Measurements from ENCODE around the gene COL13A1.

Gene COL13A1

GRCh38 chr10:69918036-69918435 is 116.3 kb downstream of the COL13A1 start (continued):
- TF ChIP-seq, protein P1, sequence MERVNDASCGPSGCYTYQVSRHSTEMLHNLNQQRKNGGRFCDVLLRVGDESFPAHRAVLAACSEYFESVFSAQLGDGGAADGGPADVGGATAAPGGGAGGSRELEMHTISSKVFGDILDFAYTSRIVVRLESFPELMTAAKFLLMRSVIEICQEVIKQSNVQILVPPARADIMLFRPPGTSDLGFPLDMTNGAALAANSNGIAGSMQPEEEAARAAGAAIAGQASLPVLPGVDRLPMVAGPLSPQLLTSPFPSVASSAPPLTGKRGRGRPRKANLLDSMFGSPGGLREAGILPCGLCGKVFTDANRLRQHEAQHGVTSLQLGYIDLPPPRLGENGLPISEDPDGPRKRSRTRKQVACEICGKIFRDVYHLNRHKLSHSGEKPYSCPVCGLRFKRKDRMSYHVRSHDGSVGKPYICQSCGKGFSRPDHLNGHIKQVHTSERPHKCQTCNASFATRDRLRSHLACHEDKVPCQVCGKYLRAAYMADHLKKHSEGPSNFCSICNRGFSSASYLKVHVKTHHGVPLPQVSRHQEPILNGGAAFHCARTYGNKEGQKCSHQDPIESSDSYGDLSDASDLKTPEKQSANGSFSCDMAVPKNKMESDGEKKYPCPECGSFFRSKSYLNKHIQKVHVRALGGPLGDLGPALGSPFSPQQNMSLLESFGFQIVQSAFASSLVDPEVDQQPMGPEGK (CRISPR knock-in tag; IDR thresholded peaks at IDR 0.05; ENCODE audit: borderline replicate concordance) = no peak
- TF ChIP-seq RARB (CRISPR knock-in tag; IDR thresholded peaks at IDR 0.05) (no peak), ZFP30 (CRISPR knock-in tag; IDR thresholded peaks at IDR 0.05) (no peak), SNAI2 (CRISPR knock-in tag; IDR thresholded peaks at IDR 0.05) (no peak), ZNF565 (CRISPR knock-in tag; conservative IDR thresholded peaks at IDR 0.05; ENCODE audit: low read depth) (no peak)
- TF ChIP-seq, protein P2, sequence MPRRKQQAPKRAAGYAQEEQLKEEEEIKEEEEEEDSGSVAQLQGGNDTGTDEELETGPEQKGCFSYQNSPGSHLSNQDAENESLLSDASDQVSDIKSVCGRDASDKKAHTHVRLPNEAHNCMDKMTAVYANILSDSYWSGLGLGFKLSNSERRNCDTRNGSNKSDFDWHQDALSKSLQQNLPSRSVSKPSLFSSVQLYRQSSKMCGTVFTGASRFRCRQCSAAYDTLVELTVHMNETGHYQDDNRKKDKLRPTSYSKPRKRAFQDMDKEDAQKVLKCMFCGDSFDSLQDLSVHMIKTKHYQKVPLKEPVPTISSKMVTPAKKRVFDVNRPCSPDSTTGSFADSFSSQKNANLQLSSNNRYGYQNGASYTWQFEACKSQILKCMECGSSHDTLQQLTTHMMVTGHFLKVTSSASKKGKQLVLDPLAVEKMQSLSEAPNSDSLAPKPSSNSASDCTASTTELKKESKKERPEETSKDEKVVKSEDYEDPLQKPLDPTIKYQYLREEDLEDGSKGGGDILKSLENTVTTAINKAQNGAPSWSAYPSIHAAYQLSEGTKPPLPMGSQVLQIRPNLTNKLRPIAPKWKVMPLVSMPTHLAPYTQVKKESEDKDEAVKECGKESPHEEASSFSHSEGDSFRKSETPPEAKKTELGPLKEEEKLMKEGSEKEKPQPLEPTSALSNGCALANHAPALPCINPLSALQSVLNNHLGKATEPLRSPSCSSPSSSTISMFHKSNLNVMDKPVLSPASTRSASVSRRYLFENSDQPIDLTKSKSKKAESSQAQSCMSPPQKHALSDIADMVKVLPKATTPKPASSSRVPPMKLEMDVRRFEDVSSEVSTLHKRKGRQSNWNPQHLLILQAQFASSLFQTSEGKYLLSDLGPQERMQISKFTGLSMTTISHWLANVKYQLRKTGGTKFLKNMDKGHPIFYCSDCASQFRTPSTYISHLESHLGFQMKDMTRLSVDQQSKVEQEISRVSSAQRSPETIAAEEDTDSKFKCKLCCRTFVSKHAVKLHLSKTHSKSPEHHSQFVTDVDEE (CRISPR knock-in tag; IDR thresholded peaks at IDR 0.05) = no peak

- no peak for TF ChIP-seq ARNTL (CRISPR knock-in tag; IDR thresholded peaks at IDR 0.05; ENCODE audit: borderline replicate concordance, low read depth)
- TF ChIP-seq, protein P3, sequence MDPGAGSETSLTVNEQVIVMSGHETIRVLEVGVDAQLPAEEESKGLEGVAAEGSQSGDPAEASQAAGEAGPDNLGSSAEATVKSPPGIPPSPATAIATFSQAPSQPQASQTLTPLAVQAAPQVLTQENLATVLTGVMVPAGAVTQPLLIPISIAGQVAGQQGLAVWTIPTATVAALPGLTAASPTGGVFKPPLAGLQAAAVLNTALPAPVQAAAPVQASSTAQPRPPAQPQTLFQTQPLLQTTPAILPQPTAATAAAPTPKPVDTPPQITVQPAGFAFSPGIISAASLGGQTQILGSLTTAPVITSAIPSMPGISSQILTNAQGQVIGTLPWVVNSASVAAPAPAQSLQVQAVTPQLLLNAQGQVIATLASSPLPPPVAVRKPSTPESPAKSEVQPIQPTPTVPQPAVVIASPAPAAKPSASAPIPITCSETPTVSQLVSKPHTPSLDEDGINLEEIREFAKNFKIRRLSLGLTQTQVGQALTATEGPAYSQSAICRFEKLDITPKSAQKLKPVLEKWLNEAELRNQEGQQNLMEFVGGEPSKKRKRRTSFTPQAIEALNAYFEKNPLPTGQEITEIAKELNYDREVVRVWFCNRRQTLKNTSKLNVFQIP (CRISPR knock-in tag; IDR thresholded peaks at IDR 0.05; ENCODE audit: borderline replicate concordance, low read depth) = no peak
- TF ChIP-seq ZNF70 (CRISPR knock-in tag; IDR thresholded peaks at IDR 0.05) = no peak
- no peak for TF ChIP-seq ISL1 (CRISPR knock-in tag; IDR thresholded peaks at IDR 0.05)
- no peak for TF ChIP-seq ZC3H10 (CRISPR knock-in tag; IDR thresholded peaks at IDR 0.05)
- no peak for TF ChIP-seq ZNF565 (CRISPR knock-in tag; conservative IDR thresholded peaks at IDR 0.05; ENCODE audit: low read depth)
- no peak for TF ChIP-seq ZNF8 (CRISPR knock-in tag; IDR thresholded peaks at IDR 0.05)
- TF ChIP-seq ZFP3 (CRISPR knock-in tag; IDR thresholded peaks at IDR 0.05) = no peak
- TF ChIP-seq, protein P2 (CRISPR knock-in tag; IDR thresholded peaks at IDR 0.05) = no peak
- TF ChIP-seq CSDC2 (CRISPR knock-in tag; IDR thresholded peaks at IDR 0.05) = no peak
- TF ChIP-seq OSR1 (CRISPR knock-in tag; IDR thresholded peaks at IDR 0.05) = no peak
- TF ChIP-seq PPARA (CRISPR knock-in tag; IDR thresholded peaks at IDR 0.05; ENCODE audit: borderline replicate concordance) = no peak
- no peak for TF ChIP-seq RARB (CRISPR knock-in tag; IDR thresholded peaks at IDR 0.05)
- no peak for TF ChIP-seq CREB5 (CRISPR knock-in tag; IDR thresholded peaks at IDR 0.05; ENCODE audit: low read depth)
- TF ChIP-seq, protein P1 (CRISPR knock-in tag; IDR thresholded peaks at IDR 0.05; ENCODE audit: borderline replicate concordance) = no peak
- no peak for TF ChIP-seq ESRRG (CRISPR knock-in tag; IDR thresholded peaks at IDR 0.05)
- TF ChIP-seq BACH2 (CRISPR knock-in tag; IDR thresholded peaks at IDR 0.05; ENCODE audit: borderline replicate concordance) = no peak
- TF ChIP-seq TCF4 (CRISPR knock-in tag; IDR thresholded peaks at IDR 0.05; ENCODE audit: borderline replicate concordance) = no peak
- TF ChIP-seq ZFP30 (CRISPR knock-in tag; IDR thresholded peaks at IDR 0.05) = no peak
- ATAC-seq = no peak
Observed at GRCh38 chr10:69919250-69919649, 117.5 kb downstream of the COL13A1 start.

All from SK-N-SH treated with all-trans-retinoic acid at 6 μM for 48 hours (cell line).